GM12878 (cell line): ENCODE data around the gene MORN4. TPM values are rescaled to one million over a fixed set of nuclear protein-coding genes. Genes with fewer than 3 reads are reported as not detected.

Experiments
- ATAC-seq: fragments of 200-7000 bp; cut with Tn5 transposase; 3 replicates; pipeline ENCODE4 v1.9.1; 2020; ENCODE audit warnings: mild to moderate bottlenecking, moderate library complexity
- BruUV-seq: library from RNA; stranded (reverse); fragments of 400-500 nt; replicated peaks from 2 replicates; lab custom pipeline; 2021; lab: Mats Ljungman, UMichigan
- CTCF ChIA-PET: fragments of 300-600 bp; sonication (Branson Sonifier 250); formaldehyde crosslinking; extraction: SDS; loops from one replicate; lab custom pipeline; 2021; ENCODE audit warnings: inconsistent platforms; lab: Yijun Ruan, JAX
- POLR2A ChIA-PET: fragments of 350-600 bp; formaldehyde crosslinking; extraction: SDS; loops from one replicate; lab custom pipeline; 2021; ENCODE audit warnings: inconsistent platforms; lab: Charles Lee
- RAD21 ChIA-PET: fragments of 300-600 bp; sonication (Branson Sonifier 250); formaldehyde crosslinking; loops from one replicate; lab custom pipeline; 2023; ENCODE audit warnings: antibody characterized with exemption; ENCODE audit not compliant: unreplicated experiment; lab: Charles Lee
- SMC1A ChIA-PET: fragments of 300-600 bp; sonication (Branson Sonifier 250); formaldehyde crosslinking; loops from one replicate; lab custom pipeline; 2023; ENCODE audit not compliant: unreplicated experiment, uncharacterized antibody; lab: Charles Lee
- DNase-seq: peaks from one replicate; pipeline ENCODE4 v3.0.0-alpha.2; 2011; ENCODE audit warnings: low read depth, low spot score
- FAIRE-seq: peaks from 3 replicates; lab custom pipeline; 2011; peaks lifted over from hg19 to GRCh38; lab: Jason Lieb, UNC
- H2AFZ ChIP-seq: 2 replicates; pipeline ENCODE4 v1.6.0; 2011; ENCODE audit warnings: low read depth, low read length, control low read depth; ENCODE audit not compliant: control insufficient read depth
- H3K27ac ChIP-seq: 2 replicates; pipeline ENCODE4 v1.5.1; 2011; ENCODE audit warnings: control low read depth; ENCODE audit not compliant: control insufficient read depth, insufficient read depth
- H3K27me3 ChIP-seq, 2 experiments: replicated peaks in 1 of 2; 2 replicates each; pipeline versions ENCODE4 v1.6.0 to v1.6.1; 2011; ENCODE audit warnings: low read length in 1 of 2; ENCODE audit not compliant: control insufficient read depth in 2 of 2, insufficient read depth in 2 of 2
- H3K36me3 ChIP-seq, 2 experiments: 2 replicates each; pipeline ENCODE4 v1.5.1; 2011; ENCODE audit warnings: low read length in 1 of 2; ENCODE audit not compliant: control insufficient read depth in 2 of 2, insufficient read depth in 2 of 2
- H3K4me1 ChIP-seq: 2 replicates; pipeline ENCODE4 v1.6.1; 2011; ENCODE audit warnings: mild to moderate bottlenecking, low read length, moderate library complexity, mixed read lengths; ENCODE audit not compliant: control insufficient read depth, insufficient read depth
- H3K4me2 ChIP-seq: 2 replicates; pipeline ENCODE4 v1.6.0; 2011; ENCODE audit warnings: control low read depth; ENCODE audit not compliant: control insufficient read depth, insufficient read depth
- H3K4me3 ChIP-seq: fragments of 200-600 bp; sonication (generic); 2 replicates; pipeline ENCODE4 v1.5.1; 2016
- H3K79me2 ChIP-seq: 2 replicates; pipeline ENCODE4 v1.6.0; 2011; ENCODE audit warnings: low read length; ENCODE audit not compliant: control insufficient read depth, insufficient read depth
- H3K9ac ChIP-seq: 2 replicates; pipeline ENCODE4 v1.8.0; 2011; ENCODE audit warnings: low read length, control low read depth, mixed read lengths; ENCODE audit not compliant: control insufficient read depth, insufficient read depth
- H3K9me3 ChIP-seq: replicated peaks from 3 replicates; pipeline ENCODE4 v1.5.1; 2011; ENCODE audit warnings: mild to moderate bottlenecking, low read length; ENCODE audit not compliant: control insufficient read depth, insufficient read depth
- H4K20me1 ChIP-seq: 2 replicates; pipeline ENCODE4 v1.6.0; 2011; ENCODE audit not compliant: control insufficient read depth, insufficient read depth
- BCL11A ChIP-seq: IDR thresholded peaks from 2 replicates; pipeline ENCODE4 v1.6.1; 2011; ENCODE audit warnings: low read depth, low read length
- CBX5 ChIP-seq: sonication (generic); IDR thresholded peaks from 2 replicates; pipeline ENCODE4 v1.6.1; 2016; ENCODE audit warnings: low read depth, moderate library complexity, mild to moderate bottlenecking, inconsistent platforms
- CHD2 ChIP-seq: IDR thresholded peaks from 2 replicates; pipeline ENCODE4 v1.6.1; 2011; ENCODE audit warnings: low read depth, low read length, improper control_type of control experiment, borderline replicate concordance
- GATAD2B ChIP-seq: fragments of 450-650 bp; conservative IDR thresholded peaks from 2 replicates; pipeline ENCODE4 v1.6.1; 2017; ENCODE audit warnings: low read depth, mild to moderate bottlenecking, moderate library complexity
- HCFC1 ChIP-seq: fragments of 150-350 bp; IDR thresholded peaks from 2 replicates; pipeline ENCODE4 v1.6.1; 2014; ENCODE audit warnings: low read length
- HDAC6 ChIP-seq: fragments of 200-600 bp; sonication (generic); IDR thresholded peaks from one replicate; pipeline ENCODE4 v1.8.0; 2017; ENCODE audit warnings: antibody characterized with exemption; ENCODE audit not compliant: unreplicated experiment
- IKZF1 ChIP-seq: fragments of 450-650 bp; conservative IDR thresholded peaks from 2 replicates; pipeline ENCODE4 v1.6.1; 2017; ENCODE audit warnings: antibody characterized with exemption, mild to moderate bottlenecking
- IRF4 ChIP-seq: IDR thresholded peaks from 2 replicates; pipeline ENCODE4 v1.6.1; 2011; ENCODE audit warnings: low read depth, low read length
- KDM1A ChIP-seq: fragments of 200-600 bp; sonication (generic); IDR thresholded peaks from 2 replicates; pipeline ENCODE4 v1.6.1; 2016; ENCODE audit warnings: borderline replicate concordance
- LARP7 ChIP-seq: fragments of 450-650 bp; IDR thresholded peaks from 2 replicates; pipeline ENCODE4 v1.6.1; 2017; ENCODE audit warnings: mild to moderate bottlenecking
- MLLT1 ChIP-seq: fragments of 450-650 bp; IDR thresholded peaks from 2 replicates; pipeline ENCODE4 v1.6.1; 2016; ENCODE audit warnings: mild to moderate bottlenecking
- MYB ChIP-seq: fragments of 150-350 bp; IDR thresholded peaks from 2 replicates; pipeline ENCODE4 v1.6.1; 2014; ENCODE audit warnings: mild to moderate bottlenecking, low read depth, low read length, borderline replicate concordance
- MYC ChIP-seq: IDR thresholded peaks from 2 replicates; pipeline ENCODE4 v1.6.1; 2011; ENCODE audit warnings: mild to moderate bottlenecking, low read length, moderate library complexity, inconsistent platforms; ENCODE audit not compliant: insufficient read depth, insufficient replicate concordance, insufficient read length, severe bottlenecking
- NRF1 ChIP-seq: conservative IDR thresholded peaks from 2 replicates; pipeline ENCODE4 v1.6.1; 2011; ENCODE audit warnings: mild to moderate bottlenecking, low read depth, low read length, improper control_type of control experiment
- PML ChIP-seq: IDR thresholded peaks from 2 replicates; pipeline ENCODE4 v1.6.1; 2012; ENCODE audit warnings: low read length, inconsistent platforms
- POLR2AphosphoS5 ChIP-seq: IDR thresholded peaks from 2 replicates; pipeline ENCODE4 v1.6.1; 2011; ENCODE audit warnings: mild to moderate bottlenecking, low read length, inconsistent platforms
- RUNX3 ChIP-seq: IDR thresholded peaks from 2 replicates; pipeline ENCODE4 v1.6.1; 2012; ENCODE audit warnings: low read length, inconsistent platforms
- SKIL ChIP-seq: fragments of 450-650 bp; IDR thresholded peaks from 2 replicates; pipeline ENCODE4 v1.6.1; 2017; ENCODE audit warnings: mild to moderate bottlenecking, low read depth, inconsistent platforms; ENCODE audit not compliant: poor library complexity, severe bottlenecking
- TCF12 ChIP-seq: IDR thresholded peaks from 2 replicates; pipeline ENCODE4 v1.6.1; 2011; ENCODE audit warnings: low read depth, mild to moderate bottlenecking, low read length
- ZBTB40 ChIP-seq: fragments of 450-650 bp; IDR thresholded peaks from 2 replicates; pipeline ENCODE4 v1.6.1; 2016; ENCODE audit warnings: mild to moderate bottlenecking, moderate library complexity, borderline replicate concordance
- WGBS: methylation state at CpG from one replicate; pipeline ENCODE4 v1.1.6; 2016; ENCODE audit warnings: low lambda C conversion rate; ENCODE audit not compliant: insufficient replicate concordance, insufficient coverage; ENCODE audit errors: missing lambda C conversion rate; 5-methylcytosine and 5-hydroxymethylcytosine counted together
- in situ Hi-C: fragments of 300-500 bp; cut with MboI; formaldehyde crosslinking; loops from 9 replicates; pipeline ENCODE4 v1.14.3; 2018; ENCODE audit warnings: mixed read lengths
- intact Hi-C: fragments of 100-400 bp; cut with micrococcal nuclease; formaldehyde crosslinking; loops from one replicate; pipeline ENCODE4 v1.14.2; 2022; ENCODE audit not compliant: unreplicated experiment
- polyA plus RNA-seq, 11 experiments: library from polyadenylated mRNA; depleted of rRNA in 4 of 11; unstranded in 6 of 11; stranded (reverse) in 5 of 11; fragments of >200 nt; fragmentation: Nextera tagmentation in 4 of 11; fragmentation: Illumina TruSeq in 1 of 11; extraction: Ambion mirVana in 4 of 11; extraction: Trizol in 1 of 11; gene quantifications; 1 replicate in 1 of 11; 2 replicates in 10 of 11; pipeline versions ENCODE4 v1.2.1 to v1.2.3, GENCODE V29; 2011 to 2016; ENCODE audit warnings: inconsistent platforms in 2 of 11, missing spikeins in 2 of 11, low read depth in 1 of 11
- total RNA-seq, 4 experiments: library from RNA; depleted of rRNA in 3 of 4; stranded (reverse); fragments of >200 nt in 3 of 4; fragmentation: Illumina TruSeq in 1 of 4; extraction: Trizol in 1 of 4; gene quantifications; 2 replicates each; pipeline versions ENCODE4 v1.2.1 to v1.2.3, GENCODE V29; 2013 to 2021

Gene MORN4
- total and polyA plus RNA-seq, 10 of the 15 experiments (the other 5 are each of a cell fraction or from before 2014, with no cell fraction given) = 1.3 to 5.5 (median 2.6) TPM

GRCh38 chr10:97582169-97582568 is 51.1 kb downstream of the MORN4 start:
- Histone ChIP-seq H3K4me3 (no peak overlapping the region), H3K79me2 (no peaks in the 10 kb centered on the region), H3K4me1 (no peaks in the 10 kb centered on the region), H3K9ac (no peak overlapping the region), H3K27me3 (no peaks in the 10 kb centered on the region; a peak in 1 of 4 replicates), H3K9me3 (no peaks in the 10 kb centered on the region), H4K20me1 (no peaks in the 10 kb centered on the region), H3K27ac (no peak overlapping the region), H3K36me3 (no peaks in the 10 kb centered on the region), H2AFZ (no peak overlapping the region), H3K4me2 (no peak overlapping the region)
- no peak for DNase-seq
- 55% methylated on average over 7 of the region's 8 CpGs for WGBS
- RAD21 ChIA-PET = no interaction called here
- no TSS peak for BruUV-seq
- no peak for FAIRE-seq
- CTCF ChIA-PET = interaction anchor here (0.9 to 4.7 kb wide), 3 partner anchors 10 to 291 kb away, joined by 3 to 29 read pairs (median 3); partner anchors contain the start of gene ANKRD2
- TF ChIP-seq BCL11A (no peak), ZBTB40 (no peak), HDAC6 (no peak), RUNX3 (no peak), POLR2AphosphoS5 (no peak), NRF1 (no peak), MYB (no peak), IRF4 (no peak), IKZF1 (no peak), LARP7 (no peak), KDM1A (no peak), GATAD2B (no peak), MLLT1 (no peak), CHD2 (no peak), SKIL (no peak), CBX5 (no peak), HCFC1 (no peak), PML (no peak), MYC (no peak), TCF12 (no peak)
- POLR2A ChIA-PET = no interaction called here
- intact Hi-C loops = no loop called here
- ATAC-seq = no peak
- SMC1A ChIA-PET = interaction anchor here (1.0 kb wide), 1 partner anchor 11 kb away, joined by 4 read pairs; no protein-coding TSS in a partner anchor
- in situ Hi-C loops = no loop called here
